HepG2 (cell line): Measurements from ENCODE around the gene CCBE1. TPM values are rescaled to one million over a fixed set of nuclear protein-coding genes. Genes with fewer than 3 reads are reported as not detected.
A peak's percentile ranks its signal among the peaks of the same experiment; 100 is the strongest.

Experiments
- EHMT2 ChIP-seq: fragments of 200-600 bp; sonication (generic); IDR thresholded peaks from 2 replicates; pipeline ENCODE4 v1.7.0; 2017; ENCODE audit warnings: antibody characterized with exemption, low read depth, low read length, borderline replicate concordance
- ERF ChIP-seq: IDR thresholded peaks from 2 replicates; pipeline ENCODE4 v1.6.1; 2018; ENCODE audit warnings: missing biosample characterization, missing genetic modification reagents
- FOXK2 ChIP-seq: fragments of 450-650 bp; IDR thresholded peaks from 2 replicates; pipeline ENCODE4 v1.6.1; 2016
- GTF3A ChIP-seq: sonication (generic); formaldehyde crosslinking; conservative IDR thresholded peaks from 2 replicates; pipeline ENCODE4 v1.4.0; 2020; ENCODE audit warnings: mild to moderate bottlenecking, missing genetic modification reagents
- RARA ChIP-seq: IDR thresholded peaks from 2 replicates; pipeline ENCODE4 v1.6.1; 2016; ENCODE audit warnings: missing genetic modification reagents, missing compliant biosample characterization
- REL ChIP-seq: sonication (generic); formaldehyde crosslinking; conservative IDR thresholded peaks from 2 replicates; pipeline ENCODE4 v1.8.0; 2022; ENCODE audit warnings: mild to moderate bottlenecking, missing genetic modification reagents, moderate library complexity
- SP1 ChIP-seq, 2 experiments: fragments of 450-650 bp in 1 of 2; sonication (generic) in 1 of 2; formaldehyde crosslinking in 1 of 2; IDR thresholded peaks; 2 replicates each; pipeline versions ENCODE4 v1.4.0 to v1.6.1; 2016 to 2020; ENCODE audit warnings: missing genetic modification reagents in 1 of 2
- TGIF2 ChIP-seq: IDR thresholded peaks from 2 replicates; pipeline ENCODE4 v1.6.1; 2016; ENCODE audit warnings: control low read depth, missing compliant biosample characterization
- ZNF343 ChIP-seq: sonication (generic); formaldehyde crosslinking; IDR thresholded peaks from 2 replicates; pipeline ENCODE4 v1.4.0; 2020; ENCODE audit warnings: mild to moderate bottlenecking, missing genetic modification reagents
- ZNF615 ChIP-seq: sonication (generic); formaldehyde crosslinking; IDR thresholded peaks from 2 replicates; pipeline ENCODE4 v1.5.0; 2020; ENCODE audit warnings: mild to moderate bottlenecking, missing genetic modification reagents, borderline replicate concordance
- ZNF737 ChIP-seq: sonication (generic); formaldehyde crosslinking; IDR thresholded peaks from 2 replicates; pipeline ENCODE4 v1.5.0; 2020; ENCODE audit warnings: missing genetic modification reagents, mild to moderate bottlenecking, borderline replicate concordance
- ZSCAN20 ChIP-seq: sonication (generic); formaldehyde crosslinking; IDR thresholded peaks from 2 replicates; pipeline ENCODE4 v1.4.0; 2020; ENCODE audit warnings: missing genetic modification reagents, mild to moderate bottlenecking, borderline replicate concordance
- polyA plus RNA-seq, 8 experiments: library from polyadenylated mRNA; depleted of rRNA in 3 of 8; stranded (reverse) in 7 of 8; unstranded in 1 of 8; fragments of >200 nt; fragmentation: Illumina TruSeq in 4 of 8; extraction: Trizol in 4 of 8; gene quantifications; 2 replicates each; pipeline versions ENCODE4 v1.2.1 to v1.2.3, GENCODE V29; 2011 to 2016; ENCODE audit warnings: low read depth in 4 of 8, missing spikeins in 1 of 8, mixed read lengths in 1 of 8; ENCODE audit not compliant: insufficient read depth in 1 of 8
- total RNA-seq, 5 experiments: library from RNA; depleted of rRNA; stranded (reverse); fragments of >200 nt; fragmentation: Illumina TruSeq; extraction: Trizol; gene quantifications; 2 replicates each; pipeline ENCODE4 v1.2.3, GENCODE V29; 2016; ENCODE audit warnings: low read depth in 1 of 5
- TF ChIP-seq, protein P1 (sequence below): sonication (generic); formaldehyde crosslinking; IDR thresholded peaks from 2 replicates; pipeline ENCODE4 v1.5.0; 2020; ENCODE audit warnings: mild to moderate bottlenecking, missing genetic modification reagents, borderline replicate concordance
- TF ChIP-seq, protein P2 (sequence below): sonication (generic); formaldehyde crosslinking; IDR thresholded peaks from 2 replicates; pipeline ENCODE4 v1.4.0; 2020; ENCODE audit warnings: missing genetic modification reagents
- TF ChIP-seq, protein P3 (sequence below): sonication (generic); formaldehyde crosslinking; IDR thresholded peaks from 2 replicates; pipeline ENCODE4 v1.4.0; 2020; ENCODE audit warnings: mild to moderate bottlenecking, low read depth, missing genetic modification reagents
- TF ChIP-seq, protein P4 (sequence below): IDR thresholded peaks from 2 replicates; pipeline ENCODE4 v1.6.1; 2012; ENCODE audit warnings: inconsistent platforms
- TF ChIP-seq, protein P5 (sequence below): sonication (generic); formaldehyde crosslinking; IDR thresholded peaks from 2 replicates; pipeline ENCODE4 v1.4.0; 2020; ENCODE audit warnings: missing genetic modification reagents

The CCBE1 gene
- total and polyA plus RNA-seq, 2 of the 13 experiments (the other 11 are each of a cell fraction or from before 2014, with no cell fraction given), result not detected

DNA sequence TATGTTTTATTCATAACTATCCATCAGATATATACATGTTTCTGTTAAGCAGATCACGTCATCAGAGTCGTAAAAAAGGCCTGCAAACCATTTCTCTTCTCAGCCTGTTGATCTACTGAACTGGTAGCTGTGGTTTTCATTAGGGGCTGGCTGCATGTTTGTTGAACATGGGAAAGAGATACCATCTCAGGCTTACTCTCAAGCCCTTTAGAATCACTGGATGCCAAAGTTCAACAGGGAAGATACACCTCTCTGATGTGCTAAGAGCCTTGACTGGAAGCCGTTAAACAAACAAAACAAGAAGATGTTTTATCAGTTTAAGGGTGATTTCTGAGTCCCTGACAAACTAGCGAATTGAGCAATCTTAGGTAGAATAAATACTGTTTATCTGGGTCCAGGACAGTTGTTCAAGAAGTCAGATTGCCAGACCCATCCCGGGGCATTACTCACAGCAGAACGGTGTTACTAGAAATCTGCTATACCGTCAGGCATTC, 243.7 kb downstream of the CCBE1 start (continued):
- TF ChIP-seq, protein P1, sequence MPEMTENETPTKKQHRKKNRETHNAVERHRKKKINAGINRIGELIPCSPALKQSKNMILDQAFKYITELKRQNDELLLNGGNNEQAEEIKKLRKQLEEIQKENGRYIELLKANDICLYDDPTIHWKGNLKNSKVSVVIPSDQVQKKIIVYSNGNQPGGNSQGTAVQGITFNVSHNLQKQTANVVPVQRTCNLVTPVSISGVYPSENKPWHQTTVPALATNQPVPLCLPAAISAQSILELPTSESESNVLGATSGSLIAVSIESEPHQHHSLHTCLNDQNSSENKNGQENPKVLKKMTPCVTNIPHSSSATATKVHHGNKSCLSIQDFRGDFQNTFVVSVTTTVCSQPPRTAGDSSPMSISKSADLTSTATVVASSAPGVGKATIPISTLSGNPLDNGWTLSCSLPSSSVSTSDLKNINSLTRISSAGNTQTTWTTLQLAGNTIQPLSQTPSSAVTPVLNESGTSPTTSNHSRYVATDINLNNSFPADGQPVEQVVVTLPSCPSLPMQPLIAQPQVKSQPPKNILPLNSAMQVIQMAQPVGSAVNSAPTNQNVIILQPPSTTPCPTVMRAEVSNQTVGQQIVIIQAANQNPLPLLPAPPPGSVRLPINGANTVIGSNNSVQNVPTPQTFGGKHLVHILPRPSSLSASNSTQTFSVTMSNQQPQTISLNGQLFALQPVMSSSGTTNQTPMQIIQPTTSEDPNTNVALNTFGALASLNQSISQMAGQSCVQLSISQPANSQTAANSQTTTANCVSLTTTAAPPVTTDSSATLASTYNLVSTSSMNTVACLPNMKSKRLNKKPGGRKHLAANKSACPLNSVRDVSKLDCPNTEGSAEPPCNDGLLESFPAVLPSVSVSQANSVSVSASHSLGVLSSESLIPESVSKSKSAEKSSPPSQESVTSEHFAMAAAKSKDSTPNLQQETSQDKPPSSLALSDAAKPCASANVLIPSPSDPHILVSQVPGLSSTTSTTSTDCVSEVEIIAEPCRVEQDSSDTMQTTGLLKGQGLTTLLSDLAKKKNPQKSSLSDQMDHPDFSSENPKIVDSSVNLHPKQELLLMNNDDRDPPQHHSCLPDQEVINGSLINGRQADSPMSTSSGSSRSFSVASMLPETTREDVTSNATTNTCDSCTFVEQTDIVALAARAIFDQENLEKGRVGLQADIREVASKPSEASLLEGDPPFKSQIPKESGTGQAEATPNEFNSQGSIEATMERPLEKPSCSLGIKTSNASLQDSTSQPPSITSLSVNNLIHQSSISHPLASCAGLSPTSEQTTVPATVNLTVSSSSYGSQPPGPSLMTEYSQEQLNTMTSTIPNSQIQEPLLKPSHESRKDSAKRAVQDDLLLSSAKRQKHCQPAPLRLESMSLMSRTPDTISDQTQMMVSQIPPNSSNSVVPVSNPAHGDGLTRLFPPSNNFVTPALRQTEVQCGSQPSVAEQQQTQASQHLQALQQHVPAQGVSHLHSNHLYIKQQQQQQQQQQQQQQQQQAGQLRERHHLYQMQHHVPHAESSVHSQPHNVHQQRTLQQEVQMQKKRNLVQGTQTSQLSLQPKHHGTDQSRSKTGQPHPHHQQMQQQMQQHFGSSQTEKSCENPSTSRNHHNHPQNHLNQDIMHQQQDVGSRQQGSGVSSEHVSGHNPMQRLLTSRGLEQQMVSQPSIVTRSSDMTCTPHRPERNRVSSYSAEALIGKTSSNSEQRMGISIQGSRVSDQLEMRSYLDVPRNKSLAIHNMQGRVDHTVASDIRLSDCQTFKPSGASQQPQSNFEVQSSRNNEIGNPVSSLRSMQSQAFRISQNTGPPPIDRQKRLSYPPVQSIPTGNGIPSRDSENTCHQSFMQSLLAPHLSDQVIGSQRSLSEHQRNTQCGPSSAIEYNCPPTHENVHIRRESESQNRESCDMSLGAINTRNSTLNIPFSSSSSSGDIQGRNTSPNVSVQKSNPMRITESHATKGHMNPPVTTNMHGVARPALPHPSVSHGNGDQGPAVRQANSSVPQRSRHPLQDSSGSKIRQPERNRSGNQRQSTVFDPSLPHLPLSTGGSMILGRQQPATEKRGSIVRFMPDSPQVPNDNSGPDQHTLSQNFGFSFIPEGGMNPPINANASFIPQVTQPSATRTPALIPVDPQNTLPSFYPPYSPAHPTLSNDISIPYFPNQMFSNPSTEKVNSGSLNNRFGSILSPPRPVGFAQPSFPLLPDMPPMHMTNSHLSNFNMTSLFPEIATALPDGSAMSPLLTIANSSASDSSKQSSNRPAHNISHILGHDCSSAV, result no peak
- TF ChIP-seq, protein P2, sequence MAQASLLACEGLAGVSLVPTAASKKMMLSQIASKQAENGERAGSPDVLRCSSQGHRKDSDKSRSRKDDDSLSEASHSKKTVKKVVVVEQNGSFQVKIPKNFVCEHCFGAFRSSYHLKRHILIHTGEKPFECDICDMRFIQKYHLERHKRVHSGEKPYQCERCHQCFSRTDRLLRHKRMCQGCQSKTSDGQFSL (CRISPR knock-in tag), result no peak
- TF ChIP-seq ERF (CRISPR knock-in tag) (peak; percentile 53; the same call in 1 of the 2 replicates), ZNF737 (CRISPR knock-in tag) (no peak), TGIF2 (CRISPR knock-in tag) (0 out of 2 replicates have a peak, but pooled peaks have one; percentile 17), FOXK2 (no peak), ZNF343 (CRISPR knock-in tag) (no peak), ZNF615 (CRISPR knock-in tag) (no peak), ZSCAN20 (CRISPR knock-in tag) (no peak), RARA (CRISPR knock-in tag) (peak; percentile 92), SP1 (IDR thresholded peaks at IDR 0.05) (no peak), SP1 (CRISPR knock-in tag; IDR thresholded peaks at IDR 0.05) (no peak), REL (no peak), EHMT2 (no peak; the same call in 1 of the 2 replicates), GTF3A (CRISPR knock-in tag) (no peak)
- TF ChIP-seq, protein P3, sequence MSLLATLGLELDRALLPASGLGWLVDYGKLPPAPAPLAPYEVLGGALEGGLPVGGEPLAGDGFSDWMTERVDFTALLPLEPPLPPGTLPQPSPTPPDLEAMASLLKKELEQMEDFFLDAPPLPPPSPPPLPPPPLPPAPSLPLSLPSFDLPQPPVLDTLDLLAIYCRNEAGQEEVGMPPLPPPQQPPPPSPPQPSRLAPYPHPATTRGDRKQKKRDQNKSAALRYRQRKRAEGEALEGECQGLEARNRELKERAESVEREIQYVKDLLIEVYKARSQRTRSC (CRISPR knock-in tag), result no peak
- TF ChIP-seq, protein P4, sequence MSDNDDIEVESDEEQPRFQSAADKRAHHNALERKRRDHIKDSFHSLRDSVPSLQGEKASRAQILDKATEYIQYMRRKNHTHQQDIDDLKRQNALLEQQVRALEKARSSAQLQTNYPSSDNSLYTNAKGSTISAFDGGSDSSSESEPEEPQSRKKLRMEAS, result no peak
- TF ChIP-seq, protein P5, sequence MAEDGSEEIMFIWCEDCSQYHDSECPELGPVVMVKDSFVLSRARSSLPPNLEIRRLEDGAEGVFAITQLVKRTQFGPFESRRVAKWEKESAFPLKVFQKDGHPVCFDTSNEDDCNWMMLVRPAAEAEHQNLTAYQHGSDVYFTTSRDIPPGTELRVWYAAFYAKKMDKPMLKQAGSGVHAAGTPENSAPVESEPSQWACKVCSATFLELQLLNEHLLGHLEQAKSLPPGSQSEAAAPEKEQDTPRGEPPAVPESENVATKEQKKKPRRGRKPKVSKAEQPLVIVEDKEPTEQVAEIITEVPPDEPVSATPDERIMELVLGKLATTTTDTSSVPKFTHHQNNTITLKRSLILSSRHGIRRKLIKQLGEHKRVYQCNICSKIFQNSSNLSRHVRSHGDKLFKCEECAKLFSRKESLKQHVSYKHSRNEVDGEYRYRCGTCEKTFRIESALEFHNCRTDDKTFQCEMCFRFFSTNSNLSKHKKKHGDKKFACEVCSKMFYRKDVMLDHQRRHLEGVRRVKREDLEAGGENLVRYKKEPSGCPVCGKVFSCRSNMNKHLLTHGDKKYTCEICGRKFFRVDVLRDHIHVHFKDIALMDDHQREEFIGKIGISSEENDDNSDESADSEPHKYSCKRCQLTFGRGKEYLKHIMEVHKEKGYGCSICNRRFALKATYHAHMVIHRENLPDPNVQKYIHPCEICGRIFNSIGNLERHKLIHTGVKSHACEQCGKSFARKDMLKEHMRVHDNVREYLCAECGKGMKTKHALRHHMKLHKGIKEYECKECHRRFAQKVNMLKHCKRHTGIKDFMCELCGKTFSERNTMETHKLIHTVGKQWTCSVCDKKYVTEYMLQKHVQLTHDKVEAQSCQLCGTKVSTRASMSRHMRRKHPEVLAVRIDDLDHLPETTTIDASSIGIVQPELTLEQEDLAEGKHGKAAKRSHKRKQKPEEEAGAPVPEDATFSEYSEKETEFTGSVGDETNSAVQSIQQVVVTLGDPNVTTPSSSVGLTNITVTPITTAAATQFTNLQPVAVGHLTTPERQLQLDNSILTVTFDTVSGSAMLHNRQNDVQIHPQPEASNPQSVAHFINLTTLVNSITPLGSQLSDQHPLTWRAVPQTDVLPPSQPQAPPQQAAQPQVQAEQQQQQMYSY (CRISPR knock-in tag), result no peak
